Smooth muscle cell (in vitro differentiated cells): ENCODE results near the gene ANKRD63. TPM values are rescaled to one million over a fixed set of nuclear protein-coding genes. Genes with fewer than 3 reads are reported as not detected.

Experiments used
- DNase-seq: peaks from one replicate; lab custom pipeline; 2025; ENCODE audit not compliant: unreplicated experiment; lab: John Stamatoyannopoulos, UW
- H2AFZ ChIP-seq: fragments of 200-600 bp; sonication (generic); 2 replicates; pipeline ENCODE4 v1.6.0; 2016; ENCODE audit warnings: antibody characterized with exemption, low read depth, mild to moderate bottlenecking
- H3F3A ChIP-seq: fragments of 200-600 bp; sonication (generic); 2 replicates; pipeline ENCODE4 v1.6.0; 2017; ENCODE audit warnings: antibody characterized with exemption, low read depth
- H3K27ac ChIP-seq: fragments of 200-600 bp; sonication (generic); 2 replicates; pipeline ENCODE4 v1.5.1; 2016; ENCODE audit warnings: low read depth, mild to moderate bottlenecking
- H3K27me3 ChIP-seq: fragments of 200-600 bp; sonication (generic); 2 replicates; pipeline ENCODE4 v1.6.1; 2016; ENCODE audit warnings: low read depth, mild to moderate bottlenecking
- H3K36me3 ChIP-seq: fragments of 200-600 bp; sonication (generic); 2 replicates; pipeline ENCODE4 v1.5.1; 2016; ENCODE audit warnings: low read depth
- H3K4me1 ChIP-seq: fragments of 200-600 bp; sonication (generic); 2 replicates; pipeline ENCODE4 v1.5.1; 2016; ENCODE audit warnings: low read depth
- H3K4me2 ChIP-seq: fragments of 200-600 bp; sonication (generic); 2 replicates; pipeline ENCODE4 v1.6.0; 2016; ENCODE audit warnings: mild to moderate bottlenecking
- H3K4me3 ChIP-seq: fragments of 200-600 bp; sonication (generic); 2 replicates; pipeline ENCODE4 v1.5.1; 2016; ENCODE audit warnings: mild to moderate bottlenecking
- H3K79me2 ChIP-seq: fragments of 200-600 bp; sonication (generic); 2 replicates; pipeline ENCODE4 v1.6.0; 2016; ENCODE audit warnings: low read depth, mild to moderate bottlenecking
- H3K9ac ChIP-seq: fragments of 200-600 bp; sonication (generic); 2 replicates; pipeline ENCODE4 v1.6.0; 2016; ENCODE audit warnings: low read depth
- H3K9me3 ChIP-seq: fragments of 200-600 bp; sonication (generic); replicated peaks from 2 replicates; pipeline ENCODE4 v1.5.1; 2016; ENCODE audit warnings: low read depth
- H4K20me1 ChIP-seq: fragments of 200-600 bp; sonication (generic); 2 replicates; pipeline ENCODE4 v1.6.0; 2016; ENCODE audit warnings: low read depth
- CTCF ChIP-seq: fragments of 200-600 bp; sonication (generic); IDR thresholded peaks from 2 replicates; pipeline ENCODE4 v1.5.1; 2017; ENCODE audit warnings: borderline replicate concordance, mild to moderate bottlenecking, antibody characterized with exemption; ENCODE audit not compliant: insufficient read depth, poor library complexity, severe bottlenecking
- WGBS: methylation state at CpG from one replicate; pipeline ENCODE4 v1.1.7; 2016; ENCODE audit warnings: low lambda C conversion rate; 5-methylcytosine and 5-hydroxymethylcytosine counted together
- polyA plus RNA-seq: library from polyadenylated mRNA; unstranded; fragments of >200 nt; fragmentation: Nextera tagmentation; extraction: Ambion mirVana; gene quantifications from 2 replicates; pipeline ENCODE4 v1.2.1, GENCODE V29; 2016
- total RNA-seq: library from RNA; depleted of rRNA; stranded (reverse); fragments of >200 nt; gene quantifications from 2 replicates; pipeline ENCODE4 v1.2.3, GENCODE V29; 2014

Gene ANKRD63
- total and polyA plus RNA-seq, 2 experiments from 2014 or later = not detected

- Histone ChIP-seq H3K4me1 (peaks cover 5% of the 10 kb centered on the region), H3K79me2 (no peaks in the 10 kb centered on the region), H3K4me2 (peak within 1 kb of the TSS; percentile 89), H3K36me3 (no peaks in the 10 kb centered on the region), H2AFZ (peak within 1 kb of the TSS; percentile 67), H4K20me1 (no peaks in the 10 kb centered on the region), H3K27me3 (peaks cover 19% of the 10 kb centered on the region), H3K27ac (no peak within 1 kb of the TSS), H3K9ac (peak within 1 kb of the TSS; percentile 40), H3F3A (no peaks in the 10 kb centered on the region), H3K4me3 (peak within 1 kb of the TSS; percentile 49), H3K9me3 (no peaks in the 10 kb centered on the region)
- DNase-seq = no peak
- 13% methylated on average over 22 of the region's 39 CpGs for WGBS
- no peak for TF ChIP-seq CTCF
Measured at GRCh38 chr15:40238532-40239403, 44.1 kb downstream of the ANKRD63 start, which contains the start of gene PAK6. Gene PAK6 (plus strand): TSS chr15:40239063. CDS start chr15:40264786, 25,723 bp downstream.

GRCh38 chr15:40235201-40235885 is 47.5 kb downstream of the ANKRD63 start:
- 92% methylated on average over 4 of the region's 4 CpGs for WGBS
- H2AFZ ChIP-seq = no peak overlapping the region
- DNase-seq = no peak
- H3F3A ChIP-seq = no peaks in the 10 kb centered on the region
- no peak for TF ChIP-seq CTCF
- no peaks in the 10 kb centered on the region for H3K79me2 ChIP-seq
- H3K27ac ChIP-seq = no peak overlapping the region
- no peak overlapping the region for H3K9ac ChIP-seq
- H3K36me3 ChIP-seq = no peaks in the 10 kb centered on the region
- no peaks in the 10 kb centered on the region for H4K20me1 ChIP-seq
- H3K4me3 ChIP-seq = no peak overlapping the region
- peaks cover 19% of the 10 kb centered on the region for H3K27me3 ChIP-seq
- no peak overlapping the region for H3K4me2 ChIP-seq
- peaks cover 5% of the 10 kb centered on the region for H3K4me1 ChIP-seq
- H3K9me3 ChIP-seq = no peaks in the 10 kb centered on the region

- peaks cover 19% of the 10 kb centered on the region for H3K27me3 ChIP-seq
- TF ChIP-seq CTCF = no peak
- no peaks in the 10 kb centered on the region for H3K9me3 ChIP-seq
- no peak overlapping the region for H3K4me2 ChIP-seq
- WGBS = 51% methylated on average over 4 of the region's 4 CpGs
- H3K27ac ChIP-seq = peak overlapping the region; percentile 13
- peaks cover 5% of the 10 kb centered on the region for H3K4me1 ChIP-seq
- H4K20me1 ChIP-seq = no peaks in the 10 kb centered on the region
- H3K79me2 ChIP-seq = no peaks in the 10 kb centered on the region
- no peaks in the 10 kb centered on the region for H3F3A ChIP-seq
- no peaks in the 10 kb centered on the region for H3K36me3 ChIP-seq
- DNase-seq = no peak
- no peak overlapping the region for H3K9ac ChIP-seq
- no peak overlapping the region for H3K4me3 ChIP-seq
- no peak overlapping the region for H2AFZ ChIP-seq
Measured at GRCh38 chr15:40234783-40235182, 48.1 kb downstream of the ANKRD63 start.
